HCT116 (cell line): ENCODE measurements around the gene ITGA1. TPM values are rescaled to one million over a fixed set of nuclear protein-coding genes. Genes with fewer than 3 reads are reported as not detected.

Experiments
- ATAC-seq: fragments of 200-7000 bp; cut with Tn5 transposase; 2 replicates; pipeline ENCODE4 v1.9.1; 2020; ENCODE audit warnings: mild to moderate bottlenecking, moderate library complexity
- BruUV-seq: library from RNA; stranded (reverse); fragments of 400-500 nt; replicated peaks from 2 replicates; lab custom pipeline; 2021; lab: Mats Ljungman, UMichigan
- CTCF ChIA-PET: fragments of 300-600 bp; sonication (Branson Sonifier 250); formaldehyde crosslinking; loops from one replicate; lab custom pipeline; 2021; ENCODE audit warnings: antibody characterized with exemption; lab: Charles Lee
- POLR2A ChIA-PET: fragments of 300-600, 350-600 bp; sonication (Branson Sonifier 250); formaldehyde crosslinking; loops from one replicate; lab custom pipeline; 2021; ENCODE audit warnings: antibody characterized with exemption; lab: Charles Lee
- RAD21 ChIA-PET, 2 experiments: fragments of 300-600 bp; sonication (Branson Sonifier 250); formaldehyde crosslinking; loops; one replicate each; lab custom pipeline; 2023; ENCODE audit warnings: low total read pairs in 2 of 2; ENCODE audit not compliant: uncharacterized antibody in 2 of 2, unreplicated experiment in 2 of 2, low non-redundant PET in 1 of 2; lab: Charles Lee
- DNase-seq: peaks from one replicate; pipeline ENCODE4 v3.0.0-alpha.2; 2010; ENCODE audit warnings: low read depth, low spot score
- H2AFZ ChIP-seq: fragments of 200-600 bp; shearing (Covaris generic), sonication (generic); 2 replicates; pipeline ENCODE4 v1.6.1; 2017; ENCODE audit warnings: low read depth, mixed run types, mixed read lengths, antibody characterized with exemption, low read length; ENCODE audit not compliant: poor library complexity, severe bottlenecking
- H3K27ac ChIP-seq: 2 replicates; pipeline ENCODE4 v1.5.1; 2012; ENCODE audit warnings: low read depth, low read length
- H3K27me3 ChIP-seq: fragments of 200-600 bp; sonication (generic); 2 replicates; pipeline ENCODE4 v1.6.1; 2016; ENCODE audit warnings: mixed run types, low read length, mixed read lengths; ENCODE audit not compliant: insufficient read depth
- H3K36me3 ChIP-seq, 2 experiments: fragments of 200-500 bp in 1 of 2; fragments of 200-600 bp in 1 of 2; sonication (Bioruptor generic) in 1 of 2; sonication (generic) in 1 of 2; 2 replicates each; pipeline versions ENCODE4 v1.5.1 to v1.6.1; 2014 to 2016; ENCODE audit warnings: low read length in 2 of 2, inconsistent platforms in 1 of 2, mixed read lengths in 1 of 2, mixed run types in 1 of 2; ENCODE audit not compliant: insufficient read depth in 2 of 2, control insufficient read depth in 1 of 2
- H3K4me1 ChIP-seq, 2 experiments: fragments of 200-600 bp in 1 of 2; sonication (generic) in 1 of 2; 2 replicates each; pipeline versions ENCODE4 v1.5.1 to v1.6.1; 2012 to 2017; ENCODE audit warnings: low read length in 2 of 2, inconsistent platforms in 1 of 2, mild to moderate bottlenecking in 1 of 2, mixed read lengths in 1 of 2, mixed run types in 1 of 2, moderate library complexity in 1 of 2; ENCODE audit not compliant: insufficient read depth in 2 of 2, control insufficient read depth in 1 of 2
- H3K4me2 ChIP-seq: fragments of 200-600 bp; sonication (generic); 2 replicates; pipeline ENCODE4 v1.6.1; 2017; ENCODE audit warnings: mixed run types, low read length, mixed read lengths
- H3K4me3 ChIP-seq, 2 experiments: fragments of 200-600 bp in 1 of 2; sonication (generic) in 1 of 2; replicated peaks in 1 of 2; 2 replicates each; pipeline ENCODE4 v1.5.1; 2011 to 2016; ENCODE audit warnings: low read length in 2 of 2, control low read depth in 1 of 2, low read depth in 1 of 2, mild to moderate bottlenecking in 1 of 2, mixed read lengths in 1 of 2, mixed run types in 1 of 2
- H3K79me2 ChIP-seq: fragments of 200-600 bp; sonication (generic); 2 replicates; pipeline ENCODE4 v1.6.1; 2017; ENCODE audit warnings: mild to moderate bottlenecking, mixed run types, low read length, moderate library complexity, mixed read lengths; ENCODE audit not compliant: insufficient read depth
- H3K9ac ChIP-seq: fragments of 200-600 bp; sonication (generic); 2 replicates; pipeline ENCODE4 v1.6.1; 2016; ENCODE audit warnings: low read length, mixed read lengths
- H3K9me2 ChIP-seq: fragments of 200-600 bp; sonication (generic), shearing (Covaris generic); 2 replicates; pipeline ENCODE4 v1.6.1; 2017; ENCODE audit warnings: mixed run types, mild to moderate bottlenecking, moderate library complexity; ENCODE audit not compliant: insufficient read depth
- H3K9me3 ChIP-seq, 2 experiments: fragments of 200-500 bp in 1 of 2; fragments of 200-600 bp in 1 of 2; sonication (Bioruptor generic) in 1 of 2; sonication (generic) in 1 of 2; 2 replicates each; pipeline ENCODE4 v1.6.1; 2014 to 2017; ENCODE audit warnings: low read length in 2 of 2, mixed read lengths in 2 of 2, inconsistent platforms in 1 of 2, low read depth in 1 of 2, mild to moderate bottlenecking in 1 of 2, mixed run types in 1 of 2, moderate library complexity in 1 of 2; ENCODE audit not compliant: control insufficient read depth in 1 of 2, insufficient read depth in 1 of 2
- H4K20me1 ChIP-seq: fragments of 200-600 bp; sonication (generic), shearing (Covaris generic); 2 replicates; pipeline ENCODE4 v1.6.1; 2017; ENCODE audit warnings: mixed run types, mild to moderate bottlenecking, moderate library complexity; ENCODE audit not compliant: insufficient read depth
- CBX3 ChIP-seq: IDR thresholded peaks from 2 replicates; pipeline ENCODE4 v1.6.1; 2012; ENCODE audit warnings: low read depth
- CEBPB ChIP-seq: IDR thresholded peaks from 2 replicates; pipeline ENCODE4 v1.6.1; 2012; ENCODE audit warnings: low read depth
- ELF1 ChIP-seq: IDR thresholded peaks from 2 replicates; pipeline ENCODE4 v1.6.1; 2012; ENCODE audit warnings: low read depth, borderline replicate concordance
- EZH2 ChIP-seq: fragments of 200-600 bp; sonication (generic); IDR thresholded peaks from 2 replicates; pipeline ENCODE4 v1.6.1; 2017; ENCODE audit warnings: antibody characterized with exemption, mixed run types
- EZH2phosphoT487 ChIP-seq: fragments of 200-600 bp; IDR thresholded peaks from 2 replicates; pipeline ENCODE4 v1.6.1; 2018; ENCODE audit warnings: antibody characterized with exemption, borderline replicate concordance
- JUND ChIP-seq: IDR thresholded peaks from 2 replicates; pipeline ENCODE4 v1.6.1; 2012
- POLR2A ChIP-seq: IDR thresholded peaks from 2 replicates; pipeline ENCODE4 v1.7.0; 2011; ENCODE audit warnings: borderline replicate concordance; ENCODE audit not compliant: insufficient read depth, insufficient read length; ENCODE audit errors: extremely low read depth
- RAD21 ChIP-seq: IDR thresholded peaks from 2 replicates; pipeline ENCODE4 v1.6.1; 2012; ENCODE audit warnings: low read depth, mild to moderate bottlenecking
- SIN3A ChIP-seq: IDR thresholded peaks from 2 replicates; pipeline ENCODE4 v1.6.1; 2012; ENCODE audit warnings: low read depth
- SP1 ChIP-seq: IDR thresholded peaks from 2 replicates; pipeline ENCODE4 v1.6.1; 2012; ENCODE audit warnings: low read depth
- SRF ChIP-seq: IDR thresholded peaks from 2 replicates; pipeline ENCODE4 v1.6.1; 2012; ENCODE audit warnings: low read depth
- TCF7L2 ChIP-seq: IDR thresholded peaks from 2 replicates; pipeline ENCODE4 v1.7.0; 2011; ENCODE audit warnings: borderline replicate concordance, inconsistent platforms; ENCODE audit not compliant: insufficient read depth, insufficient read length; ENCODE audit errors: extremely low read depth
- YY1 ChIP-seq: IDR thresholded peaks from 2 replicates; pipeline ENCODE4 v1.6.1; 2011; ENCODE audit warnings: low read length, low read depth, moderate library complexity, mild to moderate bottlenecking; ENCODE audit not compliant: insufficient replicate concordance; ENCODE audit errors: extremely low read depth
- ZFX ChIP-seq: fragments of 450-650 bp; IDR thresholded peaks from 2 replicates; pipeline ENCODE4 v1.6.1; 2017
- ZNF274 ChIP-seq: fragments of 200-500 bp; sonication (Bioruptor generic); IDR thresholded peaks from 2 replicates; pipeline ENCODE4 v1.6.1; 2014; ENCODE audit warnings: mild to moderate bottlenecking, low read depth, low read length, inconsistent platforms
- intact Hi-C: fragments of 100-400 bp; cut with micrococcal nuclease; formaldehyde crosslinking; loops from 2 replicates; pipeline ENCODE4 v1.10.0; 2022
- total RNA-seq: library from RNA; stranded (reverse); gene quantifications from one replicate; pipeline ENCODE4 v1.2.1, GENCODE V29; 2021; ENCODE audit not compliant: unreplicated experiment
- TF ChIP-seq, protein P1 (sequence below): IDR thresholded peaks from 2 replicates; pipeline ENCODE4 v1.6.1; 2011; ENCODE audit warnings: mild to moderate bottlenecking, low read length, moderate library complexity; ENCODE audit not compliant: insufficient replicate concordance; ENCODE audit errors: extremely low read depth
- TF ChIP-seq, protein P2 (sequence below): IDR thresholded peaks from 2 replicates; pipeline ENCODE4 v1.6.1; 2012
- TF ChIP-seq, protein P3 (sequence below): IDR thresholded peaks from 2 replicates; pipeline ENCODE4 v1.6.1; 2012; ENCODE audit warnings: low read depth
- TF ChIP-seq, protein P4 (sequence below), 3 experiments: fragments of 200-600 bp in 1 of 3; sonication (generic) in 1 of 3; IDR thresholded peaks in 2 of 3; conservative IDR thresholded peaks in 1 of 3; 2 replicates each; pipeline ENCODE4 v1.5.1; 2012 to 2017; ENCODE audit warnings: low read depth in 2 of 3, low read length in 2 of 3, antibody characterized with exemption in 1 of 3, borderline replicate concordance in 1 of 3, control low read depth in 1 of 3, mild to moderate bottlenecking in 1 of 3, mixed read lengths in 1 of 3, mixed run types in 1 of 3, moderate library complexity in 1 of 3; ENCODE audit not compliant: insufficient read depth in 1 of 3

Gene ITGA1
- total RNA-seq, 1 experiment from 2014 or later: 1.8 TPM

DNA sequence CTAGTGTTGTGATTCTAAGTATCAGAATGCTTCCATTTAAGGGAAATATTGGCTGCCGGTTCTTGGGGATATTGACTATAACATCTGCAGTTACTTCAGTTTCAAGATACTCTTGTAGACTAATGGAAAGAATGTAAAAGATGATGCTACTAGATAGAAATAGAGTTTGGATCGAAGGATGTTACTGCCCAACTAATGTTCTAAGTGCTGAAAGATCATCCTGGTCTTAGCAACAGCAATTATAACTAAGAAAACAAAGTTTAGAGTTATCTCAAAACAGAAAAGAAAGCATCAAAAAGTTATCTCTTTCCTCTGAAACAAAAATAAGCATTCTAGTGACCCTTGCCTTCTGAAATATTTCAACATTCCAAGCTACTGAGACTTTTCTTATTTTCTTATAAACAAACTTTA is 49.9 kb downstream of the ITGA1 start:
- intact Hi-C loops: no loop called here
- ChIA-PET CTCF (no interaction called here), RAD21 (no interaction called here), POLR2A (no interaction called here)
- Histone ChIP-seq H3K27me3 (no peaks in the 10 kb centered on the region), H3K9me2 (no peaks in the 10 kb centered on the region), H2AFZ (no peak overlapping the region), H3K4me2 (no peak overlapping the region), H4K20me1 (no peaks in the 10 kb centered on the region), H3K27ac (no peak overlapping the region), H3K4me3 (no peak overlapping the region), H3K9ac (no peak overlapping the region), H3K9me3 (no peaks in the 10 kb centered on the region), H3K79me2 (no peaks in the 10 kb centered on the region), H3K4me1 (peaks cover 0 to 6% of the 10 kb centered on the region in 2 experiments; a peak in 2 of 4 replicates), H3K36me3 (no peaks in the 10 kb centered on the region)
- DNase-seq (no peak), ATAC-seq (no peak)
- BruUV-seq: no TSS peak
- TF ChIP-seq, protein P1, sequence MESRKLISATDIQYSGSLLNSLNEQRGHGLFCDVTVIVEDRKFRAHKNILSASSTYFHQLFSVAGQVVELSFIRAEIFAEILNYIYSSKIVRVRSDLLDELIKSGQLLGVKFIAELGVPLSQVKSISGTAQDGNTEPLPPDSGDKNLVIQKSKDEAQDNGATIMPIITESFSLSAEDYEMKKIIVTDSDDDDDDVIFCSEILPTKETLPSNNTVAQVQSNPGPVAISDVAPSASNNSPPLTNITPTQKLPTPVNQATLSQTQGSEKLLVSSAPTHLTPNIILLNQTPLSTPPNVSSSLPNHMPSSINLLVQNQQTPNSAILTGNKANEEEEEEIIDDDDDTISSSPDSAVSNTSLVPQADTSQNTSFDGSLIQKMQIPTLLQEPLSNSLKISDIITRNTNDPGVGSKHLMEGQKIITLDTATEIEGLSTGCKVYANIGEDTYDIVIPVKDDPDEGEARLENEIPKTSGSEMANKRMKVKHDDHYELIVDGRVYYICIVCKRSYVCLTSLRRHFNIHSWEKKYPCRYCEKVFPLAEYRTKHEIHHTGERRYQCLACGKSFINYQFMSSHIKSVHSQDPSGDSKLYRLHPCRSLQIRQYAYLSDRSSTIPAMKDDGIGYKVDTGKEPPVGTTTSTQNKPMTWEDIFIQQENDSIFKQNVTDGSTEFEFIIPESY: no peak
- TF ChIP-seq ELF1 (no peak), EZH2 (no peak), SRF (no peak), ZNF274 (no peak), SIN3A (no peak), JUND (no peak), EZH2phosphoT487 (no peak), CBX3 (no peak), CEBPB (no peak), RAD21 (no peak), TCF7L2 (no peak), POLR2A (no peak), YY1 (no peak), ZFX (no peak), SP1 (no peak)
- TF ChIP-seq, protein P2, sequence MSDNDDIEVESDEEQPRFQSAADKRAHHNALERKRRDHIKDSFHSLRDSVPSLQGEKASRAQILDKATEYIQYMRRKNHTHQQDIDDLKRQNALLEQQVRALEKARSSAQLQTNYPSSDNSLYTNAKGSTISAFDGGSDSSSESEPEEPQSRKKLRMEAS: no peak
- TF ChIP-seq, protein P3, sequence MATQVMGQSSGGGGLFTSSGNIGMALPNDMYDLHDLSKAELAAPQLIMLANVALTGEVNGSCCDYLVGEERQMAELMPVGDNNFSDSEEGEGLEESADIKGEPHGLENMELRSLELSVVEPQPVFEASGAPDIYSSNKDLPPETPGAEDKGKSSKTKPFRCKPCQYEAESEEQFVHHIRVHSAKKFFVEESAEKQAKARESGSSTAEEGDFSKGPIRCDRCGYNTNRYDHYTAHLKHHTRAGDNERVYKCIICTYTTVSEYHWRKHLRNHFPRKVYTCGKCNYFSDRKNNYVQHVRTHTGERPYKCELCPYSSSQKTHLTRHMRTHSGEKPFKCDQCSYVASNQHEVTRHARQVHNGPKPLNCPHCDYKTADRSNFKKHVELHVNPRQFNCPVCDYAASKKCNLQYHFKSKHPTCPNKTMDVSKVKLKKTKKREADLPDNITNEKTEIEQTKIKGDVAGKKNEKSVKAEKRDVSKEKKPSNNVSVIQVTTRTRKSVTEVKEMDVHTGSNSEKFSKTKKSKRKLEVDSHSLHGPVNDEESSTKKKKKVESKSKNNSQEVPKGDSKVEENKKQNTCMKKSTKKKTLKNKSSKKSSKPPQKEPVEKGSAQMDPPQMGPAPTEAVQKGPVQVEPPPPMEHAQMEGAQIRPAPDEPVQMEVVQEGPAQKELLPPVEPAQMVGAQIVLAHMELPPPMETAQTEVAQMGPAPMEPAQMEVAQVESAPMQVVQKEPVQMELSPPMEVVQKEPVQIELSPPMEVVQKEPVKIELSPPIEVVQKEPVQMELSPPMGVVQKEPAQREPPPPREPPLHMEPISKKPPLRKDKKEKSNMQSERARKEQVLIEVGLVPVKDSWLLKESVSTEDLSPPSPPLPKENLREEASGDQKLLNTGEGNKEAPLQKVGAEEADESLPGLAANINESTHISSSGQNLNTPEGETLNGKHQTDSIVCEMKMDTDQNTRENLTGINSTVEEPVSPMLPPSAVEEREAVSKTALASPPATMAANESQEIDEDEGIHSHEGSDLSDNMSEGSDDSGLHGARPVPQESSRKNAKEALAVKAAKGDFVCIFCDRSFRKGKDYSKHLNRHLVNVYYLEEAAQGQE: no peak
- TF ChIP-seq, protein P4, sequence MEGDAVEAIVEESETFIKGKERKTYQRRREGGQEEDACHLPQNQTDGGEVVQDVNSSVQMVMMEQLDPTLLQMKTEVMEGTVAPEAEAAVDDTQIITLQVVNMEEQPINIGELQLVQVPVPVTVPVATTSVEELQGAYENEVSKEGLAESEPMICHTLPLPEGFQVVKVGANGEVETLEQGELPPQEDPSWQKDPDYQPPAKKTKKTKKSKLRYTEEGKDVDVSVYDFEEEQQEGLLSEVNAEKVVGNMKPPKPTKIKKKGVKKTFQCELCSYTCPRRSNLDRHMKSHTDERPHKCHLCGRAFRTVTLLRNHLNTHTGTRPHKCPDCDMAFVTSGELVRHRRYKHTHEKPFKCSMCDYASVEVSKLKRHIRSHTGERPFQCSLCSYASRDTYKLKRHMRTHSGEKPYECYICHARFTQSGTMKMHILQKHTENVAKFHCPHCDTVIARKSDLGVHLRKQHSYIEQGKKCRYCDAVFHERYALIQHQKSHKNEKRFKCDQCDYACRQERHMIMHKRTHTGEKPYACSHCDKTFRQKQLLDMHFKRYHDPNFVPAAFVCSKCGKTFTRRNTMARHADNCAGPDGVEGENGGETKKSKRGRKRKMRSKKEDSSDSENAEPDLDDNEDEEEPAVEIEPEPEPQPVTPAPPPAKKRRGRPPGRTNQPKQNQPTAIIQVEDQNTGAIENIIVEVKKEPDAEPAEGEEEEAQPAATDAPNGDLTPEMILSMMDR (IDR thresholded peaks at IDR 0.05 in 2 of 3, conservative IDR thresholded peaks at IDR 0.05 in 1 of 3; ENCODE audit: borderline replicate concordance in 1 of 3, insufficient read depth in 1 of 3, low read depth in 2 of 3, low read length in 2 of 3): no peak
